ENCODE results near the gene TMEM163.

DNA sequence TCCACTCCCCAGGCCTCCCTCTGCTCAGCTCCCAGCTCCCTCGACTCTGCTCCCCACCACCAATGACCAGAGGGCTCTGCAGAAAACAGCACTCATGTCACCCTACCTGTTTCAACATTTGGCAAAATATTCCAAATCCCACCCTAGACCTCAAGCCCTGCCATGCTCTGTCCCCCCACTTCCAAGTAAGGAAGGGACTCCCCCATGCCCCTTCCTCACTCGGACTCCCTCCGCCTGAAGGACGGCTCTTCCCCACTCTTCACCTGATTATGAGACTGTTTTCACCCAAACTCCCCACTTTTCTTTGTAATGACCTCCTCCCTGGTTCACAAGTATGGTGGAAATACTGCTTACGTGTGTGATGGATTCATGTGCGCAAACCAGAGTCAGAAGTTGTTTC is 256.5 kb downstream of the TMEM163 start:
- TF ChIP-seq, protein P1, sequence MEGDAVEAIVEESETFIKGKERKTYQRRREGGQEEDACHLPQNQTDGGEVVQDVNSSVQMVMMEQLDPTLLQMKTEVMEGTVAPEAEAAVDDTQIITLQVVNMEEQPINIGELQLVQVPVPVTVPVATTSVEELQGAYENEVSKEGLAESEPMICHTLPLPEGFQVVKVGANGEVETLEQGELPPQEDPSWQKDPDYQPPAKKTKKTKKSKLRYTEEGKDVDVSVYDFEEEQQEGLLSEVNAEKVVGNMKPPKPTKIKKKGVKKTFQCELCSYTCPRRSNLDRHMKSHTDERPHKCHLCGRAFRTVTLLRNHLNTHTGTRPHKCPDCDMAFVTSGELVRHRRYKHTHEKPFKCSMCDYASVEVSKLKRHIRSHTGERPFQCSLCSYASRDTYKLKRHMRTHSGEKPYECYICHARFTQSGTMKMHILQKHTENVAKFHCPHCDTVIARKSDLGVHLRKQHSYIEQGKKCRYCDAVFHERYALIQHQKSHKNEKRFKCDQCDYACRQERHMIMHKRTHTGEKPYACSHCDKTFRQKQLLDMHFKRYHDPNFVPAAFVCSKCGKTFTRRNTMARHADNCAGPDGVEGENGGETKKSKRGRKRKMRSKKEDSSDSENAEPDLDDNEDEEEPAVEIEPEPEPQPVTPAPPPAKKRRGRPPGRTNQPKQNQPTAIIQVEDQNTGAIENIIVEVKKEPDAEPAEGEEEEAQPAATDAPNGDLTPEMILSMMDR (IDR thresholded peaks at IDR 0.05), result no peak
- TF ChIP-seq POLR2AphosphoS5 (IDR thresholded peaks at IDR 0.05), result no peak
- no peak for TF ChIP-seq EP300 (IDR thresholded peaks at IDR 0.05)
